ENCODE data around the gene CYP24A1. TPM values are rescaled to one million over a fixed set of nuclear protein-coding genes. Genes with fewer than 3 reads are reported as not detected.

CYP24A1 gene
- total RNA-seq, 1 experiment from 2014 or later = 39.6 TPM

- peak; percentile 78 for DNase-seq (ENCODE audit: low read depth)
These were observed 830 bp upstream of the CYP24A1 start for GRCh38 chr20:54174457-54175175.

- DNase-seq (ENCODE audit: low read depth) = peak; percentile 79
These were observed 732 bp downstream of the CYP24A1 start for GRCh38 chr20:54172856-54173652.

GRCh38 chr20:54172532-54172855 lies 1.3 kb downstream of the CYP24A1 start:
- no peak for DNase-seq (ENCODE audit: low read depth)

- no peak for DNase-seq (ENCODE audit: low read depth)
These were observed 2.8 kb downstream of the CYP24A1 start for GRCh38 chr20:54170963-54171362.

GRCh38 chr20:54170026-54170471 lies 3.7 kb downstream of the CYP24A1 start:
- DNase-seq (ENCODE audit: low read depth) = no peak

GRCh38 chr20:54168961-54169862 lies 4.6 kb downstream of the CYP24A1 start:
- DNase-seq (ENCODE audit: low read depth) = peak; percentile 62

GRCh38 chr20:54167909-54168872 lies 5.6 kb downstream of the CYP24A1 start:
- DNase-seq (ENCODE audit: low read depth) = peak; percentile 77

GRCh38 chr20:54166987-54167662 lies 6.7 kb downstream of the CYP24A1 start:
- no peak for DNase-seq (ENCODE audit: low read depth)

GRCh38 chr20:54165803-54166202 lies 8.0 kb downstream of the CYP24A1 start:
- DNase-seq (ENCODE audit: low read depth) = no peak

GRCh38 chr20:54165014-54165413 lies 8.8 kb downstream of the CYP24A1 start:
- no peak for DNase-seq (ENCODE audit: low read depth)

- no peak for DNase-seq (ENCODE audit: low read depth)
These were observed 10.4 kb downstream of the CYP24A1 start for GRCh38 chr20:54163402-54163801.

GRCh38 chr20:54162378-54163009 lies 11.3 kb downstream of the CYP24A1 start:
- DNase-seq (ENCODE audit: low read depth) = no peak

- DNase-seq (ENCODE audit: low read depth) = no peak
These were observed 12.0 kb downstream of the CYP24A1 start for GRCh38 chr20:54161821-54162149.

- DNase-seq (ENCODE audit: low read depth) = no peak
These were observed 12.6 kb downstream of the CYP24A1 start for GRCh38 chr20:54161008-54161820.

GRCh38 chr20:54160065-54161007 lies 13.4 kb downstream of the CYP24A1 start:
- DNase-seq (ENCODE audit: low read depth) = no peak

- no peak for DNase-seq (ENCODE audit: low read depth)
These were observed 14.8 kb downstream of the CYP24A1 start for GRCh38 chr20:54158856-54159418.

- DNase-seq (ENCODE audit: low read depth) = no peak
These were observed 15.6 kb downstream of the CYP24A1 start for GRCh38 chr20:54158226-54158625.
